NT2/D1 (cell line): ENCODE results near the gene NRXN3.

Experiments used
- DNase-seq: peaks from one replicate; pipeline ENCODE4 v3.0.0-alpha.2; 2011; ENCODE audit warnings: low read depth, low spot score
- H3K27me3 ChIP-seq: 2 replicates; pipeline ENCODE4 v1.6.0; 2011; ENCODE audit warnings: mild to moderate bottlenecking; ENCODE audit not compliant: insufficient read length, insufficient read depth
- H3K36me3 ChIP-seq: 2 replicates; pipeline ENCODE4 v1.6.1; 2011; ENCODE audit warnings: mild to moderate bottlenecking, low read length, mixed read lengths; ENCODE audit not compliant: insufficient read depth, insufficient read length
- H3K4me1 ChIP-seq: 2 replicates; pipeline ENCODE4 v1.5.1; 2011; ENCODE audit not compliant: insufficient read depth, insufficient read length
- H3K4me3 ChIP-seq: 2 replicates; pipeline ENCODE4 v1.5.1; 2011; ENCODE audit warnings: low read depth; ENCODE audit not compliant: insufficient read length
- H3K9ac ChIP-seq: 2 replicates; pipeline ENCODE4 v1.6.0; 2011; ENCODE audit warnings: low read depth; ENCODE audit not compliant: insufficient read length
- H3K9me3 ChIP-seq: 2 replicates; pipeline ENCODE4 v1.5.1; 2011; ENCODE audit warnings: mild to moderate bottlenecking, low read length; ENCODE audit not compliant: insufficient read depth
- SUZ12 ChIP-seq: IDR thresholded peaks from 2 replicates; pipeline ENCODE4 v1.6.1; 2011; ENCODE audit not compliant: insufficient read length, insufficient read depth; ENCODE audit errors: extremely low read depth
- YY1 ChIP-seq: IDR thresholded peaks from 2 replicates; pipeline ENCODE4 v1.6.1; 2011; ENCODE audit not compliant: insufficient read length, insufficient read depth
- ZNF274 ChIP-seq: IDR thresholded peaks from 2 replicates; pipeline ENCODE4 v1.6.1; 2011; ENCODE audit warnings: mild to moderate bottlenecking, low read depth, low read length

NRXN3 gene

GRCh38 chr14:78747813-78748212 is 577.6 kb downstream of the NRXN3 start:
- H3K4me3 ChIP-seq: no peak overlapping the region
- no peaks in the 10 kb centered on the region for H3K9me3 ChIP-seq
- no peak overlapping the region for H3K9ac ChIP-seq
- H3K27me3 ChIP-seq: no peaks in the 10 kb centered on the region
- TF ChIP-seq YY1 (no peak), ZNF274 (no peak), SUZ12 (no peak)
- no peak for DNase-seq
- no peaks in the 10 kb centered on the region for H3K4me1 ChIP-seq
- no peaks in the 10 kb centered on the region for H3K36me3 ChIP-seq

GRCh38 chr14:78752518-78753188 is 582.5 kb downstream of the NRXN3 start:
- Histone ChIP-seq H3K27me3 (no peaks in the 10 kb centered on the region), H3K4me1 (no peaks in the 10 kb centered on the region), H3K9me3 (no peaks in the 10 kb centered on the region), H3K4me3 (no peak overlapping the region), H3K9ac (no peak overlapping the region), H3K36me3 (no peaks in the 10 kb centered on the region)
- no peak for TF ChIP-seq ZNF274
- no peak for TF ChIP-seq SUZ12
- TF ChIP-seq YY1: no peak
- DNase-seq: no peak

DNA sequence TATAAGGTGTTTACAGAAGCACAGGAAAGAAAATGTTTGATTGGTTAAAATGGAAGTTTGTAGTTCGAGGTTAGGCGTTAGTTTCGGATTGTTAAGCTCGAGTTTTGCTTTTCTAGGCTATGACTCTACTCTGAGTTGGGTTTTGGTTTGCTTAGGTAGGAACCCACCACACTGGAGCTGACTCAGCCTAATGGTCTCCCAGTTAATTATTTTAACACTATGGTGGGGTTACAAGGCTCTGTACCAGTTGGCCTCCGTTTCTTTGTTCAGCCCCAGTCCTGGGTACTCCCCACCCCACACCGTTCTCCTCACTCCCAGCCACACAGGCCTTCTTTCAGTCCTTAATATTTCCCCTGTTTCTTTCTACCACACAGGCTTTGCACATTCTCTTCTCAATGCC is 583.9 kb downstream of the NRXN3 start:
- H3K9me3 ChIP-seq: no peaks in the 10 kb centered on the region
- no peaks in the 10 kb centered on the region for H3K27me3 ChIP-seq
- DNase-seq: no peak
- no peak overlapping the region for H3K4me3 ChIP-seq
- H3K9ac ChIP-seq: no peak overlapping the region
- H3K4me1 ChIP-seq: no peaks in the 10 kb centered on the region
- no peak for TF ChIP-seq YY1
- TF ChIP-seq SUZ12: no peak
- TF ChIP-seq ZNF274: no peak
- no peaks in the 10 kb centered on the region for H3K36me3 ChIP-seq

DNA sequence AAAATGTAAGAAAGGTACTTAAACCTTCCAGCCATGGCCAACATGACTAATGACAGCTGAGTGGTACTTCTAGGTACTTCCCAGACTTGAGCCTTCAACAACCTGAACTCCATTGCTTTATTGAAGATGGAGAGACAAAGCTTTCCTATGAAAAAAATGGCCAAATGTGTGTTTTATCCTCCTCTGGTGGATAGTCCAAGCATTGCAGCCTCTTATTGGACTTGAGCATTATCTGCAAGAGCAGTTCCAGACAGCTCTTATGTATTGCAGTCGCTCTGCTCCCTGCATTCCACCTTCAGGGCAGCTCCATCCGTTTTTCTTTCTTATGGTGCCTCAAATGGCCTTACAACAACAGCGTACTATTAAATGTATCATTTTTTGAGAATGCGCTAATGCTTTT is 588.2 kb downstream of the NRXN3 start:
- TF ChIP-seq ZNF274 (no peak), YY1 (no peak), SUZ12 (no peak)
- peak; percentile 25 for DNase-seq
- Histone ChIP-seq H3K9ac (no peak overlapping the region), H3K36me3 (no peaks in the 10 kb centered on the region), H3K4me3 (no peak overlapping the region), H3K4me1 (no peaks in the 10 kb centered on the region), H3K9me3 (no peaks in the 10 kb centered on the region), H3K27me3 (no peaks in the 10 kb centered on the region)

DNA sequence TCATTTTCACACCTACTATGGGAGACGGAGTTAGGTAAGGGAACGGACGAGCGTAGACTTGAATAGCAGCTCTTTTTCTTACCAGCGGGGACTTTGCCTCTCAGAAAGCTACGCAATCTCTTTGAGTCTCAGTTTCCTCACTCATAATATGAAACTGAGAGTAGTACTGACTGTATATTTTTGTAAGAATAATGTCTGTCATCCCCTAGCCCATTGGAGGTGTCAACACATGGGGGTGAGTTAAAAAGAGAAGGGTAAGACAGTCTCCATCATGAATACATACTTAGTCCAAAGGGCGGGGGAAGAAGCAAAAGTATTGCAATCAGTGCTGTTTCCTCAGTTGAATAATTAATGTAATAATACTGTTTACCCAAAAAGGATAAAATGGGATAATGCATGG is 592.2 kb downstream of the NRXN3 start:
- Histone ChIP-seq H3K9me3 (no peaks in the 10 kb centered on the region), H3K4me1 (no peaks in the 10 kb centered on the region)
- TF ChIP-seq SUZ12: no peak
- no peak for TF ChIP-seq ZNF274
- no peak for TF ChIP-seq YY1

GRCh38 chr14:78763746-78764145 is 593.6 kb downstream of the NRXN3 start:
- DNase-seq: no peak
- no peak overlapping the region for H3K9ac ChIP-seq
- no peak overlapping the region for H3K4me3 ChIP-seq
- no peaks in the 10 kb centered on the region for H3K4me1 ChIP-seq
- H3K36me3 ChIP-seq: no peaks in the 10 kb centered on the region
- H3K9me3 ChIP-seq: no peaks in the 10 kb centered on the region
- H3K27me3 ChIP-seq: no peaks in the 10 kb centered on the region
- TF ChIP-seq SUZ12: no peak
- TF ChIP-seq YY1: no peak
- no peak for TF ChIP-seq ZNF274

More for the DNA sequence above, 592.2 kb downstream of the NRXN3 start:
- no peaks in the 10 kb centered on the region for H3K27me3 ChIP-seq
- H3K36me3 ChIP-seq: no peaks in the 10 kb centered on the region
- H3K4me3 ChIP-seq: no peak overlapping the region
- H3K9ac ChIP-seq: no peak overlapping the region
- DNase-seq: no peak

DNA sequence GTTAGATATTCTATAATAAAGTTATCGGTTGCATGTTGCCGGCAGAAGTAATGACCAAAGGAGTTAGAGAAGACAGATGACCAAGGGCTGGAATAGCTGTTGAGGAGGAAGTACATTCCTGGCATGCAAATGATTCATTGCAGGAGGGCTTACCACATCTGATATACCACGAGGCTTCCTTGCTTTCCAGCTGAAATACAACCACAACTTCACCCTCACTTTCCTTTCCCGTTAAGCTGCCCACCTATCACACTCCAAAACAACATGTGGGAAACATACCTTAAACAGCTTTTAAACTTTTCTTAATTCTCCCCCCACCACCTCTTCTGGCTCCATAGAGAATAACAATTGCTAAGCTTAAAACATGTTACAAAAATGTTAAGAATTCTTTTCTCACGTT is 594.1 kb downstream of the NRXN3 start:
- Histone ChIP-seq H3K36me3 (no peaks in the 10 kb centered on the region), H3K9me3 (no peaks in the 10 kb centered on the region), H3K27me3 (no peaks in the 10 kb centered on the region), H3K4me3 (no peak overlapping the region), H3K9ac (no peak overlapping the region), H3K4me1 (no peaks in the 10 kb centered on the region)
- peak; percentile 32 for DNase-seq
- TF ChIP-seq SUZ12: no peak
- TF ChIP-seq YY1: no peak
- no peak for TF ChIP-seq ZNF274

GRCh38 chr14:78764645-78765044 is 594.5 kb downstream of the NRXN3 start:
- Histone ChIP-seq H3K9me3 (no peaks in the 10 kb centered on the region), H3K27me3 (no peaks in the 10 kb centered on the region), H3K4me1 (no peaks in the 10 kb centered on the region), H3K36me3 (no peaks in the 10 kb centered on the region), H3K9ac (no peak overlapping the region), H3K4me3 (no peak overlapping the region)
- no peak for DNase-seq
- TF ChIP-seq YY1: no peak
